Purkinje cell (primary cell): Measurements from ENCODE around the gene CFAP44. TPM values are rescaled to one million over a fixed set of nuclear protein-coding genes. Genes with fewer than 3 reads are reported as not detected.

Experiments
- polyA plus RNA-seq: library from polyadenylated mRNA; unstranded; fragments of >200 nt; fragmentation: Nextera tagmentation; gene quantifications from 2 replicates; pipeline ENCODE4 v1.2.1, GENCODE V29; 2014

The CFAP44 gene
- 1.3 and 3.2 TPM in 2 replicates for polyA plus RNA-seq

DNA sequence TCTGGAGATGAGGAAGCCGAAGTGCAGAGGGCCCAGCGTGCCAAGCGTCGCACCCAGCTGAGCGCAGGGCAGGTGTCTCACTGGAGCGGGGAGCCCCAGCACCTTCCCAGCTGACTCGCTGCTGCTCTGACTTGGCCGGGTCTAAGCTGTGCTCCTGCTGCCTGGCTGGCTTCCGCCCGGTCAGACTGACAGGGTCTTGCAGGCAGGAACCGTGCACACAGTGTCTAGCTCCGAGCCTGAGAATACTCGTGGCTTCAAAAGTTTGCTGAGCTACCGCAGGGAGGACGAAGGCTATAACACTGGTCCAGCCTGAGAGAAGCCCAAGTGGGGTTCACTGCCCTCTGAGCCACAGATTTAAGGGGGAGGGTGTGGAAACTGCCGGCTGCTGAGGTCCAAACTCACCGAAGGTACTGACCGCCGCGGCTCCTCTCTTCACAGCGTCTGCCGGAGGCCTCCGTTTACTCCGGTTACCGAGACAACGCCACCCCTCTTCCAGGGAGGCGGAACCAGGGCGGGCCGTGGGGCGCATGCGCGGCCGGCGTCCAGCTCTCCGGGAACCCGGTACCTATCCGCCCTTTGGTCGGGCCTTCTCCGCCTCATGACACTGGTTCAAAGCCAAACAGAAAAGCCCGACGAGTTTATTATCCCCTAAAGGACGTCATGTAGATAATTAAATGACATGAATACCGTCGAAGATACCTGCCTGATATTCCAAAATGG is at the start of gene CFAP44:
CFAP44 (minus strand) TSS at position 443 of the 720 bp plus-strand sequence. CDS start 7,829 bp downstream, outside the sequence.

Other genes with a start within 250 kb of the CFAP44 start
- gene BOC, start 229.9 kb downstream of the CFAP44 start, polyA plus RNA-seq = 0.88 and 3.7 TPM in 2 replicates
- 3.1 and 6.6 TPM in 2 replicates for gene SPICE1, start 73.7 kb upstream of the CFAP44 start, polyA plus RNA-seq
- gene SIDT1, start 91.1 kb upstream of the CFAP44 start, polyA plus RNA-seq = 3.6 and 4.6 TPM in 2 replicates